ENCODE data around the gene CSN3. TPM values are rescaled to one million over a fixed set of nuclear protein-coding genes. Genes with fewer than 3 reads are reported as not detected.
A peak's percentile ranks its signal among the peaks of the same experiment; 100 is the strongest.
"Not testable (repeated sequence)": the region's sequence is repeated elsewhere in the genome, so short reads cannot be mapped to it uniquely, and the experiment has no call there.

Gene CSN3, protein sequence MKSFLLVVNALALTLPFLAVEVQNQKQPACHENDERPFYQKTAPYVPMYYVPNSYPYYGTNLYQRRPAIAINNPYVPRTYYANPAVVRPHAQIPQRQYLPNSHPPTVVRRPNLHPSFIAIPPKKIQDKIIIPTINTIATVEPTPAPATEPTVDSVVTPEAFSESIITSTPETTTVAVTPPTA
- total RNA-seq (ENCODE audit: insufficient read depth, low replicate concordance) = not detected

DNA sequence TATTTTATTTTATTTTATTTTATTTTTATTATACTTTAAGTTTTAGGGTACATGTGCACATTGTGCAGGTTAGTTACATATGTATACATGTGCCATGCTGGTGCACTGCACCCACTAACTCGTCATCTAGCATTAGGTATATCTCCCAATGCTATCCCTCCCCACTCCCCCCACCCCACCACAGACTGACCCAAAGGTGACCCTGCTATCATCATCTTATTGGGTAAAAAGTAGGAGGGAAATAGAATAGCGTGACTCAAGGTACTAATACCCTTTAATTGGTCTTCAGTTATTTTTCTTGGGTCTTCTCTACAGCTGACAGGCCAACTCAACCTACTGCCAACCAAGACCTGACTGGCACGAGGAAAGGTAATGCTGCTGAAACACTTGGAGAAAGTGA lies at the start of gene CSN3:
Gene CSN3, plus strand, starts transcription at position 301 of the 400 bp plus-strand sequence. CDS start 2,223 bp downstream, outside the sequence.
- DNase-seq (ENCODE audit: low spot score) = not testable (repeated sequence)

DNA sequence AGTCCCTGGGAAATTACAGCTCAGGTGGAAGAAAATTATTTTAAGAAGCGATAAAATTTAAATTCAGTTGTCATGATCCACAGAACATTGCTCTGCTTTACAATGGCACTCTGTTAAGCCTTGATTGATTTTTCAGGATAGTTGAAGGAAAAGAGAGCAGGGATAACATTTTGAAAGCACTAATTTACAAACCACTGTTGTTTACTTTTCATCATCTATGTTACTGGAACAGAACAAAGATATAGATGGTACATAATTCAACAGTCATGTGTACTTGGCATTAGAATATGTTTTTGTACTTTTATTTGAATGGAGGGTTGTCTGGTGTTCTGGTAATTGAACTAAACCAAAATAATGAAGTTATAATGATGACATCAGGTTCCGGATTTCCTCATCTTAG lies 49.5 kb upstream of the CSN3 start:
- DNase-seq (ENCODE audit: low spot score) = no peak

DNA sequence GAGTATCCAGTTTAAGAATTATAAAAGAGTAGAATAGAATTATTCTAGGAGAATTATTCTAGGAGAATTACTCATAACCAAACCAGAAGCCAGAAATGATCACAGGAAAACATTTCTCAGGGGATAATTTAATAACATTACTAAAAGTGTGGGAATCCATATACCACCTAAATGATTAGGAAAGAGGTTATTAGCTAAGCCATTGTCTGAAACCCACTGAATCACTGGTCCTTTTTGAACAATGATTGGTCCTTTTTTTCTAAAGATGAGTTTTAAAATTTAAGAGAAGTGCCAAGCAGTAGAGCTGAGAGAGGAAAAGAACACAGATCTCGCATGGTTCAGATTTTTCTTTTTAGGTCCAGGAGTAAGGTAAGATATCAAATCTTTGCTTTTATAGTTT lies 47.0 kb upstream of the CSN3 start, which contains the start of gene ODAM:
Gene ODAM, plus strand, starts transcription at position 301 of the 400 bp plus-strand sequence. CDS start 819 bp downstream, outside the sequence.
- DNase-seq (ENCODE audit: low spot score) = no peak

DNA sequence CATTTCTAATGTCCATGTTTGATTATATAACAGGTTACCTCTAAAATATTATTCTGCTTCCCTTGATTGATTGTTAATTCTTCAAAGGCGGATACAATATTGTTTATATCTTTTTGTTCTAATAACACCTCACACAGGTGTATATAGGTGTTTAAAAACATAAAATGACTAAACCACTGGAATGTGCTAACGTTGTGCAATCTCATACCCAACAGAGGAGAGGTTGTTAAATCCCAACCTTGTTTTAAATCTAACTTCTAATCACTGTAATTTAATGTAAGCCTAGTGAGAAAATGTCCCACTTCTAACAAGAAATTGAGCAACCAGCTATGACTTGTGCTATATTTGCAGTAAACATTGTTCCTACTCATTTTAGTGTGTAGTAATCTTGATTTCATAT lies 45.5 kb upstream of the CSN3 start:
- DNase-seq (ENCODE audit: low spot score) = no peak

DNA sequence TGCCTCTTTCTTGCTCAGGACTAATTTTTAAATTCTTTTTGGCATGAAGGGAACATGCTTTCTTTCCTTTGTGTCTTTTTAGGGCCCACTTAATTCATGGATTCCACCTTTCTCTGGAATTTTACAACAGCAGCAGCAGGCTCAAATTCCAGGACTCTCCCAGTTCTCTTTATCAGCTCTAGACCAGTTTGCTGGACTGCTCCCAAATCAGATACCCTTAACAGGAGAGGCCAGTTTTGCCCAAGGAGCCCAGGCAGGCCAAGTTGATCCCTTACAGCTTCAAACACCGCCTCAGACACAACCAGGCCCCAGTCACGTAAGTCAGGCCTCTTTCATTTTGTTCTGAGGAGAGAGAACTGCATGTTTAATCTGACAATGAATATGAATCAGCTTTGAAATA lies 44.6 kb upstream of the CSN3 start:
- peak; percentile 86 for DNase-seq (ENCODE audit: low spot score)

DNA sequence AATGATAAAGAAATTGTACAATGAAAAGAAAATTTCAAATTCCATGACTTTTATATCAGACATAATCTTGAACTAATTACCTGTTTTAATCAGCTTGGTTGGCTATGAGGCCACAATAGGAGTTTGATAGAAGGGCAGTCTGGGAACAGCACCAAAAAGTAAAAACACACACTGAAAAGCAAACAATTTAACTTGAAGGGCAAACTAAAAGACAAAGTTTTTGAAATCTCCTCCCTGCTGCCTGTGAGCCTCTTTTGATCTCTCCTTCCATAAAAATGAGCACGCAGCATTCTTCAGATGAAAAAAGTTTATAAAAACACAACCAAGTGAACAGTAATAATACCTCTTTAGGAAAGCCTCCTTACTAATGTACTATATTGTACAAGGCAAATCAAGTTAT lies 38.8 kb upstream of the CSN3 start:
- DNase-seq (ENCODE audit: low spot score) = no peak

DNA sequence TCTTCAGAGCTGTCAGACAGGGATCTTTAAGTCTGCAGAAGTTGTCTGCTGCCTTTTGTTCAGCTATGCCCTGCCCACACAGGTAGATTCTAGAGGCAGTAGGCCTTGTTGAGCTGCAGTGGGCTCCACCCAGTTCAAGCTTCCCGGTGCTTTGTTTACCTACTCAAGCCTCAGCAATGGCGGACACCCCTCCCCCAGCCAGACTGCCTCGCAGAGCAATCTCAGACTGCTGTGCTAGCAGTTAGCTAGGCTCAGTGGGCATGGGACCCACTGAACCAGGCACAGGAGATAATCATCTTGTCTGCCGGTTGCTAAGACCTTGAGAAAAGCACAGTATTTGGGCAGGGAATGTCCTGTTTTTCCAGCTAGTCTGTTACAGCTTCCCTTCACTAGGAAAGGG lies 29.6 kb upstream of the CSN3 start:
- not testable (repeated sequence) for DNase-seq (ENCODE audit: low spot score)

DNA sequence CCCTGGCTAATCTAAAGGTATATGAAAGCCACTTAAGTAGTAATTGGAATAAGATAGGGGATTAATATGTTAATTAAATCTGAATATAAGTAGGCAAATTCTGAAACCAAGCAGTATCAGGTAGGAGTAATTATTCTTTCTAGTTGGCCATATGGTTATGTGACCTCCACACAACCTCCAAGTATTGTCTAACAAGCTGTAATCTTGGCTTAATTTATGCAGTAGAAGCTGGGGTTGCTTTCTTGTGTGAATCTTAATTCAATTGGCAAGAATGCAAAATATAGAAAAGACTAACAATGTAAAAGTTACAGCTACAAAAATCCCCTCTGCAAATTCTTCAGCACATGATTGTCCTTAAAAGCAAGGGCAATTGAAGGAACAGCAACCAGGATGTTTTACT lies 26.3 kb upstream of the CSN3 start:
- DNase-seq (ENCODE audit: low spot score) = not testable (repeated sequence)

DNA sequence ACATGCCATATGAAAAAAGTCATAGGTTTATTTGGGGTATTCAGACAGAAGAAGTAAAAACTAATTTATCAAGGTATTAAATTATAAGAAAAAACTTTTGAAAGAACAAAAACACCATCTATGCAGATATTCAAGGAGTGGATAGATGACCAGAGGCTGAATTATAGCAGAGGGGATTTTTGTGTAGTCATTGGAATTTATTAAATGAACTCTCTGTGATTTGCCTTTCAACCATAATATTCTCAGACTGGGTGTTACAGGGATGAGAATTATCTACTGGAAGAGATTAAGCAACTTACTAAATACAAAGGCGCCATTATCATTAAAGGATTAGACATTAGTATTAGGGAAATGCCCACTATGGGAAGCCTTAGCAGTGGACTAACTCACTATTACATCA lies 25.8 kb upstream of the CSN3 start:
- not testable (repeated sequence) for DNase-seq (ENCODE audit: low spot score)

DNA sequence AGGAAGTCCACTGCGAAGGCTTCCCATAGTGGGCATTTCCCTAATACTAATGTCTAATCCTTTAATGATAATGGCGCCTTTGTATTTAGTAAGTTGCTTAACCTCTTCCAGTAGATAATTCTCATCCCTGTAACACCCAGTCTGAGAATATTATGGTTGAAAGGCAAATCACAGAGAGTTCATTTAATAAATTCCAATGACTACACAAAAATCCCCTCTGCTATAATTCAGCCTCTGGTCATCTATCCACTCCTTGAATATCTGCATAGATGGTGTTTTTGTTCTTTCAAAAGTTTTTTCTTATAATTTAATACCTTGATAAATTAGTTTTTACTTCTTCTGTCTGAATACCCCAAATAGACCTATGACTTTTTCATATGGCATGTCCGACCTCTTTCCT lies 21.0 kb upstream of the CSN3 start:
- DNase-seq (ENCODE audit: low spot score) = not testable (repeated sequence)

GRCh38 chr4:70221818-70222217 lies 20.6 kb upstream of the CSN3 start:
- not testable (repeated sequence) for DNase-seq (ENCODE audit: low spot score)

DNA sequence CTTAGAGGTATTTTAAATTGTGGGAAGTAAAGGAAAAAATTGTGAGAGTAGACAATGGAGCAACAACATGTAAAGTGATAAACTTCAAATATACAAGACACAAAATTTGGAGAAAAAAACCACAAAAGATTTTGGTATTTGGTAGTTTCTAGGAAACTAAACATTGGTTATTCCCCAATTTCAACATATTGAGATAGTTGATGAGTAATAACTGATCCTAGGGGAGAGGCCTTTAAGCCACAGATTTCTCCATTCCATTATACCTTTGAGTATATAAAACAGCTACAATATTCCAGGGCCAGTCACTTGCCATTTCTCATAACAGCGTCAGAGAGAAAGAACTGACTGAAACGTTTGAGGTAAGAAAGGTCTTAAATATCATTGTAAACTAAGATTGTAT lies 16.6 kb upstream of the CSN3 start, which contains the start of gene FDCSP:
Gene FDCSP, plus strand, starts transcription at position 301 of the 400 bp plus-strand sequence. CDS start 5,071 bp downstream, outside the sequence.
- no peak for DNase-seq (ENCODE audit: low spot score)

- DNase-seq (ENCODE audit: low spot score) = peak; percentile 49
Observed at GRCh38 chr4:70236125-70236524, 6.3 kb upstream of the CSN3 start.

- DNase-seq (ENCODE audit: low spot score) = no peak
Observed at GRCh38 chr4:70239131-70239883, 3.1 kb upstream of the CSN3 start.

DNA sequence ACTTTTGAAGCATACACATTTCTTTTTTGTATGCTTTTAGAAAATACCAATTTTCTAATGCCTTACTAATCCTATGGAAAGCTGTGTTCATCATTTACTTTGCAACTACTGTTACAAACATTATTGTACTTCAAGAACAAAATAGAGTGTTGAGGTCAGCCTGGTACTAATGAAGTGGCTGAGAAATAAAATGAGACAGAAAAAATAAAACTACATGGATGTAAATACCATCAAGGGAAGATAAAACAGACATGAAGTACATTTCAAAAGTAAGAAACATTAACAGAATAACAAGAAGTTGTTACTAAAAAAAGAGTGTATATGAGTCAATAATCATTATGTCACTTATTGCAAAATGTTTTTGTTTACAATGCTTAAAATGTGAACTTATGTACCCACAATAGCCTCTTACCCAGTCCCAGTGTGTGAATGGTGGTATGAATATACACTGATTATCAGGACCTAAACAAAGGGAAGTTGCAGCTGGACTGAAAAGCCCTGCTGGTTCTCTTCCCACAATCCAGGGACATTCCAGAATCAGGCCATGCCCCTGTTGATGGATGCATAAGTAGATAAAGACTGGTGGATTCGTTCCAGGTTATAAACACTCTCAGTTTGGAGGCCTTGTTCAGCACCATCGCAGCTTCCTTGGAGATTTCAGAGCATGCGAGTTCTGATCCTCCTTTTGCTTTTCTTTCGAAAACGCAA lies 2.4 kb upstream of the CSN3 start:
- DNase-seq (ENCODE audit: low spot score) = peak; percentile 44

GRCh38 chr4:70243091-70243490 lies 694 bp downstream of the CSN3 start:
- no peak for DNase-seq (ENCODE audit: low spot score)

DNA sequence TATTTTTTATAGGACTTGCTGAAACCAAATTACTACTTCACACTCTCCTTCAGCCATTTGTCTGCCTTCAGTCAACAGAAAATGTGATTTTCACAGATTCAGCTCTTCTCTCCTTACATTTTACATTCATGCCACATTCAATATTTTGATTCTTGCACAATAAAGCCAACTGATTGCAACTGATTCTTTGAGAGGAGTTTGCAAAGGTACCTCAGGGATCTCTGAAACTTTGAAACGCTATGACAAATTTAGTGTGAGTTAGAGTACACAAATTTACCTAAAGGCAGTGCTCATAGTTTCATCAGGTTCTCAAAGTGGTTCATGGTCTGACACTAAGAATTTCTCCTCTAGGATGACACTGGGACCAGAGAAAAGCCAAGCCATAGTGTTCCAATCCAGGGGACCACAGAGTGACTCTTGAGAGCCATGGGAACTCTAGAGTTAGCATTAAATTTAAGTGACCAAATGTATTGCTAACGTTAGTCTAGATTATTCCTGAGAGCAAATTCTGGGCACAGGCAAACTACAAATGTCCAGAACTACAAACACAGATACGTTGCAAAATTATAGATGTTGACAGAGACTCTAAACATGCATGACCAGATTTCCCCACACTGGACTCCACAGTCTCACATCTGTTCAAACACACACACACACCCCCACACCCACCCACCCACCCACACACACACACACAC lies 9.0 kb downstream of the CSN3 start:
- DNase-seq (ENCODE audit: low spot score) = no peak

DNA sequence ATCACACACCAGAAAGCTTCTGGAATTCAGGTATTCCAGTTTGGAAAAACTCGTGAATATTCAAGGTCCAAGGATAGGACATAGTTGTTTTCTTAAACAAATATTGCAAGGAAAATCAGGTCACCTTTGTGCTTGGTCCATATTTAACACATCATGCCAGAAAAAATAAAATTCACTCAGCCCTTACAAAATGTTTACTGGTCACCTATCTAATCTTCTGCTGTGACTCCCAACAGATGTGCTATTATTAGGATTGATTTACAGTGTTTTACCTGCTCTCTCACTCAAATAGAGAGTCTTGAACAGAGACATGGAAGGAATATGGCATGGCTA lies 9.5 kb downstream of the CSN3 start:
- DNase-seq (ENCODE audit: low spot score) = no peak

- DNase-seq (ENCODE audit: low spot score) = peak; percentile 24
Observed at GRCh38 chr4:70269674-70270073, 27.3 kb downstream of the CSN3 start.

DNA sequence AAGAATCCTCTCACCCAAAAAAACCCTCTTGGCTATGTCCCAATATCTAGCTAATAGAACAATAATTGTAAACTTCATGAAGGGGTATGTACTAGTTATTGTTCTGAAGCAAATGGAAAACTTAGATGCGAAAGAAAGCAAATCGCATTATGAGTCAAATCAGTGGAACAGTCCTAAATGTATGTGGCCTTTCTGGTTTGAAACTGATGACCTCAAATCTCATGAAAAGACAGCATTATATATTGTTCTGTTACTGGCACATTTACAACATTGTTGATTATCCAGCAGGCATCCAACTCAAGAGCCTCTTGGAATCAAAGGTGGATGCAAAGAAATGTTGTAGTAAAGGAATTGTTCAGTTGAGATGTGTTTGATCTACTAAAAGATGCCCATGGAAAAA lies 34.7 kb downstream of the CSN3 start:
- no peak for DNase-seq (ENCODE audit: low spot score)

DNA sequence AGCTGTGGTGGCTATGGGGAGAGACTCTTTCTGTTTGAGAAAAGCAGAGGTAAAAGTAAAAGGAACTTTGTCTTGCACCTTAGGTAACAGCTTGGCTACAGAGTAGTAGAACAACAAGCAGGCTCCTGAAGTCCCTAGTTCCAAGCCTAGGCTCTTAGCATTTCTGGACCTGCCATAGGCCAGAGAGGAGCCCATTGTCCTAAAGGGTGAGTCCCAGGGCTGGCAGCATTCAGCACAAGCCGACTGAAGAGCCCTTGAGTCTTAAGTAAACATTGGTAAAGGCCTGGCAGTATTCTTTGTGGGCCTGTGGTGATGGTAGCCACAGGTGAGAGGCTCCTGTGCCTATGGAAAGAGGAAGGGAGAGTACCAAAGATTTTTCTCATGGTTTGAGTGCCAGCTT lies 38.2 kb downstream of the CSN3 start:
- no peak for DNase-seq (ENCODE audit: low spot score)

GRCh38 chr4:70288651-70289050 lies 46.3 kb downstream of the CSN3 start:
- peak; percentile 51 for DNase-seq (ENCODE audit: low spot score)

Data from umbilical cord (tissue), 2 donors.